K562 (cell line): ENCODE data around the gene SLAMF6. TPM values are rescaled to one million over a fixed set of nuclear protein-coding genes. Genes with fewer than 3 reads are reported as not detected.

ENCODE experiments used
- ATF1 ChIP-seq, 2 experiments: fragments of 450-650 bp in 1 of 2; IDR thresholded peaks; 2 replicates each; pipeline ENCODE4 v1.6.1; 2016; ENCODE audit warnings: missing compliant biosample characterization in 1 of 2, missing genetic modification characterization in 1 of 2
- BMI1 ChIP-seq: fragments of 150-350 bp; IDR thresholded peaks from 2 replicates; pipeline ENCODE4 v1.6.1; 2014; ENCODE audit warnings: low read length
- BRD9 ChIP-seq: fragments of 450-650 bp; IDR thresholded peaks from 2 replicates; pipeline ENCODE4 v1.6.1; 2018; ENCODE audit warnings: low read depth; ENCODE audit not compliant: partially characterized antibody
- CBFA2T3 ChIP-seq: fragments of 450-650 bp; IDR thresholded peaks from 2 replicates; pipeline ENCODE4 v1.6.1; 2017
- ETV6 ChIP-seq, 3 experiments: fragments of 150-350 bp in 1 of 3; sonication (generic) in 1 of 3; formaldehyde crosslinking in 1 of 3; IDR thresholded peaks; 2 replicates each; pipeline versions ENCODE4 v1.6.1 to v1.8.0; 2014 to 2022; ENCODE audit warnings: borderline replicate concordance in 2 of 3, low read depth in 2 of 3, antibody characterized with exemption in 1 of 3, low read length in 1 of 3, mild to moderate bottlenecking in 1 of 3, missing genetic modification reagents in 1 of 3
- KLF10 ChIP-seq: fragments of 250-450 bp; sonication (Bioruptor Pico); IDR thresholded peaks from 2 replicates; pipeline ENCODE4 v1.6.1; 2021; ENCODE audit warnings: matching md5 sums
- MEF2A ChIP-seq: IDR thresholded peaks from 2 replicates; pipeline ENCODE4 v1.6.1; 2011; ENCODE audit warnings: low read depth, mild to moderate bottlenecking, low read length, moderate library complexity; ENCODE audit not compliant: control insufficient read depth
- NFXL1 ChIP-seq: fragments of 450-650 bp; formaldehyde crosslinking; IDR thresholded peaks from 2 replicates; pipeline ENCODE4 v1.4.0; 2021; ENCODE audit warnings: mild to moderate bottlenecking
- RAD21 ChIP-seq, 2 experiments: fragments of 250-450 bp in 1 of 2; fragments of 450-650 bp in 1 of 2; sonication (Bioruptor Pico) in 1 of 2; formaldehyde crosslinking in 1 of 2; IDR thresholded peaks in 1 of 2; conservative IDR thresholded peaks in 1 of 2; 2 replicates each; pipeline versions ENCODE4 v1.4.0 to v1.8.0; 2020 to 2022; ENCODE audit warnings: mild to moderate bottlenecking in 2 of 2, moderate library complexity in 1 of 2
- RBM17 ChIP-seq: fragments of 200-400 bp; formaldehyde crosslinking; IDR thresholded peaks from 2 replicates; pipeline ENCODE4 v1.6.1; 2017; ENCODE audit warnings: low read depth, mild to moderate bottlenecking, low read length, borderline replicate concordance
- SOX6 ChIP-seq: fragments of 450-650 bp; IDR thresholded peaks from 2 replicates; pipeline ENCODE4 v1.6.1; 2014; ENCODE audit warnings: mild to moderate bottlenecking
- SRSF1 ChIP-seq: fragments of 200-400 bp; formaldehyde crosslinking; IDR thresholded peaks from 2 replicates; pipeline ENCODE4 v1.6.1; 2017; ENCODE audit warnings: mild to moderate bottlenecking, low read depth, low read length, moderate library complexity
- STAT6 ChIP-seq: sonication (generic); formaldehyde crosslinking; IDR thresholded peaks from 2 replicates; pipeline ENCODE4 v1.8.1; 2023; ENCODE audit warnings: mild to moderate bottlenecking, missing genetic modification reagents
- TARDBP ChIP-seq: fragments of 450-650 bp; IDR thresholded peaks from 2 replicates; pipeline ENCODE4 v1.6.1; 2016
- TCF3 ChIP-seq: sonication (generic); formaldehyde crosslinking; IDR thresholded peaks from 2 replicates; pipeline ENCODE4 v1.4.0; 2020; ENCODE audit warnings: mild to moderate bottlenecking, missing genetic modification reagents
- ZBTB9 ChIP-seq: fragments of 450-650 bp; formaldehyde crosslinking; IDR thresholded peaks from 2 replicates; pipeline ENCODE4 v1.4.0; 2020; ENCODE audit warnings: mild to moderate bottlenecking, moderate library complexity
- ZKSCAN3 ChIP-seq: fragments of 250-450 bp; sonication (Bioruptor Pico); IDR thresholded peaks from 2 replicates; pipeline ENCODE4 v1.4.0; 2020
- ZNF444 ChIP-seq: fragments of 250-450 bp; sonication (Bioruptor Pico); IDR thresholded peaks from 2 replicates; pipeline ENCODE4 v1.4.0; 2020; ENCODE audit warnings: mild to moderate bottlenecking, moderate library complexity
- polyA plus RNA-seq, 8 experiments: library from polyadenylated mRNA; depleted of rRNA in 4 of 8; stranded (reverse) in 5 of 8; unstranded in 3 of 8; fragments of >200 nt; fragmentation: Nextera tagmentation in 2 of 8; fragmentation: Illumina TruSeq in 1 of 8; extraction: Ambion mirVana in 2 of 8; extraction: Trizol in 1 of 8; gene quantifications; 2 replicates each; pipeline versions ENCODE4 v1.2.1 to v1.2.3, GENCODE V29; 2011 to 2014; ENCODE audit warnings: inconsistent platforms in 1 of 8, missing spikeins in 1 of 8
- total RNA-seq, 7 experiments: library from RNA; depleted of rRNA in 6 of 7; stranded (reverse); fragments of >200 nt in 6 of 7; fragmentation: Illumina TruSeq in 2 of 7; extraction: Trizol in 2 of 7; gene quantifications; 2 replicates each; pipeline versions ENCODE4 v1.2.1 to v1.2.3, GENCODE V29; 2011 to 2021; ENCODE audit warnings: low replicate concordance in 1 of 7
- TF ChIP-seq, protein P1 (sequence below): IDR thresholded peaks from 3 replicates; pipeline ENCODE4 v1.6.1; 2011; ENCODE audit warnings: borderline replicate concordance, mild to moderate bottlenecking; ENCODE audit not compliant: insufficient read length, insufficient read depth

Gene SLAMF6
- total and polyA plus RNA-seq, 9 of the 15 experiments (the other 6 are each of a cell fraction or from before 2014, with no cell fraction given), result 0.56 to 4.8 (median 1.1) TPM

DNA sequence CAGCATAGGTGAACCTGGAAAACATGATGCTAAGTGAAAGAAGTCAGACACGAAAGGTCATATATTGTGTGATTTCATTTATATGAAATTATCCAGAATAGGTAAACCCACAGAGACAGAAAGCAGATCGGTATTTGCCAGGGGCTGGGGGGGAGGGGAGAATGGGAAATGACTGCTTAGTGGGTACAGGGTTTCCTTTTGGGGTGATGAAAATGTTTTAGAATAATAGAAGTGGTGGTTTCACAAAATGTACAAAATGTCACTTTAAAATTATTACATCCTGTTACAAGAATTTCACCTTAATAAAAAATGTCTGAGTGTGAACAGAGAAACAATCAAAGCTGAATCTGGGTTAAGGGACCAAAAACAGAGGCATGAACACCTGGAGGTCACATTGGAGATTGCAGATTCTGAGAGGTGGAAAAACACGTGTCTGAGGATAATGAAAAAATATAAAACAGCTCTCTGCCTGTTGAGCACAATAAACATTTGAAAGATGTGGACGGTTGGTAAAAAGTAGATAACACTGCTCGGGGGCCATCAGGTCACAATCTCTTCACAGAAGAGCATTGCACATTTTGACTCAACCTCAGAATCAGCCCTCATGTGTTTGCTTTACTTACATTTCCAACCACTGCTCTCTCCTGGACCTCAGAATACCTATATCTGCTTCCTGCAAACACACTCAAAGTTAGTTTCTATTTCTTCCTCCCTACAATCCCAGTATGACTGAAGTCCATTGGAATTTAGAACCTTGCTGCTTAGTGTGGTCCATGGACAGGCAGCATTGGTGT is 3.2 kb downstream of the SLAMF6 start (continued):
- TF ChIP-seq, protein P1, sequence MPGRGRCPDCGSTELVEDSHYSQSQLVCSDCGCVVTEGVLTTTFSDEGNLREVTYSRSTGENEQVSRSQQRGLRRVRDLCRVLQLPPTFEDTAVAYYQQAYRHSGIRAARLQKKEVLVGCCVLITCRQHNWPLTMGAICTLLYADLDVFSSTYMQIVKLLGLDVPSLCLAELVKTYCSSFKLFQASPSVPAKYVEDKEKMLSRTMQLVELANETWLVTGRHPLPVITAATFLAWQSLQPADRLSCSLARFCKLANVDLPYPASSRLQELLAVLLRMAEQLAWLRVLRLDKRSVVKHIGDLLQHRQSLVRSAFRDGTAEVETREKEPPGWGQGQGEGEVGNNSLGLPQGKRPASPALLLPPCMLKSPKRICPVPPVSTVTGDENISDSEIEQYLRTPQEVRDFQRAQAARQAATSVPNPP, result no peak
- TF ChIP-seq BRD9 (no peak), BMI1 (no peak), ZBTB9 (no peak), RAD21 (CRISPR knock-in tag; conservative IDR thresholded peaks at IDR 0.05 in 1 of 2, IDR thresholded peaks at IDR 0.05 in 1 of 2) (peak; percentile 4 to 12; a peak in 1 of 4 replicates), NFXL1 (no peak), ZNF444 (no peak), TARDBP (no peak), RBM17 (no peak), STAT6 (CRISPR knock-in tag) (no peak), ATF1 (CRISPR knock-in tag; IDR thresholded peaks at IDR 0.05) (no peak), ATF1 (tag; IDR thresholded peaks at IDR 0.05) (no peak), TCF3 (CRISPR knock-in tag) (peak; percentile 60), SRSF1 (no peak), KLF10 (CRISPR knock-in tag) (no peak), SOX6 (peak; percentile 77; the same call in 1 of the 2 replicates), CBFA2T3 (peak; percentile 75), ZKSCAN3 (CRISPR knock-in tag) (no peak), ETV6 (IDR thresholded peaks at IDR 0.05; ENCODE audit: borderline replicate concordance in 1 of 2, low read depth in 2 of 2, low read length in 1 of 2) (no peak), ETV6 (CRISPR knock-in tag; IDR thresholded peaks at IDR 0.05; ENCODE audit: borderline replicate concordance) (no peak), MEF2A (no peak)
